Activated CD8-positive, alpha-beta memory T cell treated with anti-CD3 and anti-CD28 coated beads for 36 hours (primary cell): ENCODE results near the gene CGB3. TPM values are rescaled to one million over a fixed set of nuclear protein-coding genes. Genes with fewer than 3 reads are reported as not detected.
"Not testable (repeated sequence)": the region's sequence is repeated elsewhere in the genome, so short reads cannot be mapped to it uniquely, and the experiment has no call there.

Experiments used
- CTCF ChIA-PET: fragments of 350-600 bp; sonication (Branson Sonifier 250); formaldehyde crosslinking; loops from one replicate; lab custom pipeline; 2021; ENCODE audit warnings: antibody characterized with exemption; lab: Charles Lee
- POLR2A ChIA-PET: fragments of 350-600 bp; sonication (Branson Sonifier 250); formaldehyde crosslinking; loops from one replicate; lab custom pipeline; 2021; ENCODE audit warnings: antibody characterized with exemption; lab: Charles Lee
- total RNA-seq, 2 experiments: library from RNA; stranded (reverse); gene quantifications; one replicate each; pipeline ENCODE4 v1.2.3, GENCODE V29; 2021

Gene CGB3
- not detected for total RNA-seq

- CTCF ChIA-PET, POLR2A ChIA-PET: not testable (repeated sequence)
Measured at GRCh38 chr19:49024233-49024632, at the start of gene CGB3. TSS of gene CGB3 (minus strand) at chr19:49024333. CDS start at chr19:49023971, 362 bp downstream.

DNA sequence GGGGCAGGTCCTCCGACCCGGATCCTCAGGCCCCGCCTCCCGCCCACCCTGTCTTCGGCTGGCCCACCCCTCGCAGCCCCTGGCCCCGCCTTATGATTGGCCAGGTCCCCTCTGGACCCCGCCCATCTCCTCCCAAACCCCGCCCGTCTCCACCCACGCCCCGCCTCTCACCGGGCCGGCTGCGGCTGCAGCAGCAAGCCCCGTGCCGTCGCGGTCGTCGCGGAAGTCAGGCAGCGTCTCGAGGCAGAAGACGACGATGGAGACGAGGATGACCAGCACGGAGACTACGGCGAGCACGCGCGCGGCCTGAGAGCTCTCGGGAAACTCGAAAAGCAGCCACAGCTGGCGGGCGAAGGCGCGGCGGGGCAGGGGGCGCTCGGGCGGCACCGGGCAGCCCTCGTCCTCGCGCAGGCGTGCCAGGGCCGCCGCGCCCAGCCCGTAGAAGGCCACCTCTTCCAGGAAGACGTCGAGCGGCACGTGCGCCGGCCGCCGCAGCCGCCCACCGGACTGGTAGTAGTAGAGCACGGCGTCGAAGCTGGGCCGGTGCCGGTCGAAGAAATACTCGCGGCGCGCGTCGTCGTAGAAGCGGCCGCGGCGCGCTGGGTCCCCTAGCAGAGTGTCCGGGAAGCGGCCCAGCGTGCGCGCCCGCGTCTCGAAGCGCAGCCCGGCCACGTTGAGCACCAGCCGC is 47.9 kb upstream of the CGB3 start:
- ChIA-PET CTCF (no interaction called here), POLR2A (no interaction called here)

GRCh38 chr19:49070416-49070815 is 46.3 kb upstream of the CGB3 start:
- CTCF ChIA-PET = interaction anchor here (0.7 to 2.1 kb wide), 3 partner anchors 25 to 128 kb away, joined by 3 to 5 read pairs (median 4); partner anchors contain the start of gene RUVBL2
- POLR2A ChIA-PET = no interaction called here

DNA sequence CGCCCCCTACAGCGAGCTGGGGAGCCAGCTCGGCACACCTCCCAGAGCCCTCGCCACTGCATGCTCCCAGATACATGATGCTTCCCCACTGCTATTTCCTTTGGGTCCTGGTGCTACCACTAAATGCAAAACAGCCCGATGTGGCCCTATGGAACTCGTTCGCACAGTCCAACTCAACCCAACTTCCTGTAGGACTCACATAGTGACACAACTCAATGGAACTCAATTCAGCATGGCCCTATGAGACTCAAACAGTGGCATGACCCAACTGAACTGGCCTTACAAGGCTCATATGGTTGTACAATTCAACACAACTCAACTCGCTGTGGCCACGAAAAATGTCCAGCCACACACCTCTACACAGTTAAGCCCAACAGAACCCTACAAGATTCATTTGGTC is 44.9 kb upstream of the CGB3 start:
- POLR2A ChIA-PET = no interaction called here
- CTCF ChIA-PET = interaction anchor here (2.1 kb wide), 1 partner anchor 130 kb away, joined by 5 read pairs; no protein-coding TSS in a partner anchor

DNA sequence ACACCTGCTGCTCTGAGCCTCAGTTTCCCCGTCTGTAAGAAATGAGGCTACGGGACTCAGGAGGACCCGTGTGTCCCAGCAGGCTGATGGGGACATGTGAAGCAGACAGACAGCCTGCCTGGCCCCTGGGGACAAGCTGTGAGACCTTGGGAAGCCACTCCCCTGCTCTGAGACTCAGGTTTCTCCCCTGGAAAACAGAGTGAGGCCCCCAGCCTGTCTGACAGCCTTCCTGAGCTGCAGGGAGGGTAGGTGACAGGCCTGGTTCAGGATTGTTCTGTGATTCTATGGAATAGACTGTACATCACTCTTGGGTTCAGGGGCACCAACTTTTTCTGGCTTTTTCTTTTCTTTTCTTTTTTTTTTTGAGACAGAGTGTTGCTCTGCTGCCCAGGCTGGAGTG is 43.4 kb upstream of the CGB3 start:
- ChIA-PET POLR2A (no interaction called here), CTCF (no interaction called here)

- ChIA-PET CTCF (no interaction called here), POLR2A (no interaction called here)
Measured at GRCh38 chr19:49065905-49066512, 41.9 kb upstream of the CGB3 start.

DNA sequence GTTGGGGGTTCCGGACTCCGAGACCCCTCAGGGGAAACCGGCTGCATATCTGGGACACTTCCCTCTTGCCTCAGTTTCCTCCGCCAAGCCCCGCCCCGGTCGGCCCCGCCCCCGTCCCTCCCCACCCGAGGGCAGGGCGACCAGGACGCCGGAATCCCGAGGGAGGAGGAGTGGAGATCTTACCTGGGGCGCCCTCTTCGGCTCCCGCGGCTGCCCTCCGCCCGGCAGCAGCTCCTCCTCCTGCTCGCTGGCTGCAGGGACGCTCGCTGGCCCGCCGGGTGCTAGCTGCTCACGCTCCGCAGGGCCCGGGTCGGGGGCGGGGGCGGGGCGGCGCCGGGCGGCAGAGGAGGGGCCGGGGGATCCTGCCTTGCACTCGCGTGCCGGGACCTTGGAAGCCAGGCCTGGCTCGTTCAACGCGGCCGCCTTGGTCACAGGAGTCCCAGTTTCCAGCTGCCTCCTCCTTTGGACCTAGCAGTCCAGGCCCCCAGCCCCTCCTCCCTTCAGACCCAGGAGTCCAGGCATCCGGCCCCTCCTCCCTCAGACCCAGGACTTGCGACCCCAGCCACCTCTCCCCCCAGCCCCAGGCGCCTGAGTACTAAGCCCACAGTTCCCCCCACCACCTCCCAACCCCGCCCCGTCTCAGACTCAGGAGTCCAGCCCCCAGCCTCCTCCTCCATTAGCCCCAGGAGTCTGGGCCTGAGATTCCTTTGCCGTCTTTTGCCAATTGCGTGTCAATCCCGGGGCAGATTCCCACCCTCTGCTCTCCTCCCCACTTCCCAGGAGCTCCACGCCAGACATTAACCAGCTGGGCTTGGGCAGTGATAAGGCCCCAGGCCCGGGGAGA is 40.9 kb upstream of the CGB3 start, which contains the start of gene NTF4:
NTF4 (minus strand) TSS at position 51 of the 844 bp plus-strand sequence. CDS start 2,821 bp downstream, outside the sequence.
- CTCF ChIA-PET = no interaction called here
- POLR2A ChIA-PET = no interaction called here

GRCh38 chr19:49064029-49064629 is 40.0 kb upstream of the CGB3 start:
- CTCF ChIA-PET = no interaction called here

DNA sequence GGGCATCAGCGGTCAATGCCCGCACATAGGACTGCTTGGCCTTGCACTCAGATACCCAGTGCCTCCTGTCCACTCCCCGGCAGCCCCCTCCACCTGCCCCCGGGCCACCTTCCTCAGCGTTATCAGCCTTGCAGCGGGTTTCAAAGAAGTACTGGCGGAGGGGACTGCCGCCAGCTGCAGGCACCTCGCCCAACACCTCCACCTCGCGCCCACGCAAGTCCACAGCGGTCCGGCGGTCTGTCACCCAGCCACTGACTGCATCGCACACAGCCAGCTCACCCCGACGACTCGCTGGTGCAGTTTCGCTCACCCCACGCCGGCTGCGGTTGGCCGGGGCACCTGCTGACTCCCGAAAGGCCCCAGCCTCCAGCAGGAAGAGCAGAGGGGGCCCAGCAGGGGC is 37.3 kb upstream of the CGB3 start:
- POLR2A ChIA-PET = no interaction called here
- CTCF ChIA-PET = no interaction called here

More at GRCh38 chr19:49064029-49064629, 40.0 kb upstream of the CGB3 start:
- POLR2A ChIA-PET = no interaction called here

- CTCF ChIA-PET = interaction anchor here (1.1 kb wide), 1 partner anchor 88 kb away, joined by 3 read pairs; no protein-coding TSS in a partner anchor
- POLR2A ChIA-PET = no interaction called here
Measured at GRCh38 chr19:49061000-49061399, 36.9 kb upstream of the CGB3 start.

DNA sequence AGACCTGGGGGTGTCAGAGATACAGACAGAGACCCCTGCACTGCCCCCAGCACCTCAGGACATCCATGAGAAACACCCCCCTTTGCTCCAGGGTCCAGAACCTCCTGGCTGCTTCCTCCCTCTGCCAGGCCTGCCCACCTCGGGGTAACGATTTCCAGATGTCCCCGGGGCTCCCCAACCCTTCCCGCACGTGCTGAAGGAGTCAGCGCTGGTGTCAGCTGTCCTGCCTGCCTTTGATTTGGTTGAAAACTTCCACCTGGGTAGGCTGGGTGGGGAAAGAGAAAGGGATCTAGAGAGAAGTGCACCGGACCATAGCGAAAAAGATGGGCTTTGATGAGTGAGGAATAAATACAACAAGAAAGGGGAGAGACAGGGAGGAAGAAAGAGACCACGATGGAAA is 34.9 kb upstream of the CGB3 start:
- POLR2A ChIA-PET = no interaction called here
- CTCF ChIA-PET = interaction anchor here (0.6 kb wide), 1 partner anchor 169 kb away, joined by 5 read pairs; no protein-coding TSS in a partner anchor

GRCh38 chr19:49058562-49058961 is 34.4 kb upstream of the CGB3 start:
- POLR2A ChIA-PET = no interaction called here

DNA sequence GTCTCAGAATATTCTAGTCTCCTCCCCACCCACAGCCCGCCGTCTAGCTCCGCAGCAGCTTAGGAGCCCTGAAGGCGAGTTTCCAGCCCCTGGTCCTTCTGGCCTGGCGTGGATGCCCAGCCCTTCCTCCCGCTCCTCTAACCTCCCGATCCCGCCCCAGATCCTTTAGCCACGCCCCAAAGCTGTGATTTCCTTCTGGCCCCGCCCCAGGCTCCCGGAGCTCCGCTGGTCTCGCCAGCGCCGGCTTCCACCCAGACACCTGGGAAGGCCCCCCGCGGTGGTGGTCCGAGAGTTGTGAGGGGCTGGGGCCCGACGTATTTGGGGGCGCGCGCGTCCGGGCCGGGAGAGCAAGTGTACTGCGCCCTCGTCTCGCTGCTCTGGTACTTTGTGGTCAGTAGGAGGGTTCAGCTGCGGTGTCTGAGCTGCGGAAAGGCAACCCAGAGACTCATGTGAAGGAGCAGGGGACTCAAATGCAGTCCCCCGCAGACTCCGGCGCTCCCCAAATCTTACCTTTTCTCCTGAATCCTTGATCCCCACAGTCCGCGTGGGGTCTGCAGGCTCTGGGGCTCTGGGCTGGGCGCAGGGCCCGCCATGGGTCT is 33.6 kb upstream of the CGB3 start, which contains the start of gene CGB7:
CGB7 (minus strand) TSS at position 114 of the 599 bp plus-strand sequence. CDS start 2,374 bp downstream, outside the sequence.
- ChIA-PET POLR2A (no interaction called here), CTCF (interaction anchor here (1.2 kb wide), 1 partner anchor 64 kb away, joined by 3 read pairs; the partner anchor contains the start of gene RUVBL2)

More at GRCh38 chr19:49058562-49058961, 34.4 kb upstream of the CGB3 start:
- CTCF ChIA-PET = interaction anchor here (1.2 kb wide), 1 partner anchor 65 kb away, joined by 3 read pairs; the partner anchor contains the start of gene RUVBL2

- ChIA-PET CTCF (interaction anchor here (0.6 to 1.3 kb wide), 6 partner anchors 17 to 424 kb away, joined by 3 to 4 read pairs (median 3); partner anchors contain the start of gene RUVBL2), POLR2A (interaction anchor here (0.5 kb wide), 1 partner anchor 39 kb away, joined by 3 read pairs; no protein-coding TSS in a partner anchor)
Measured at GRCh38 chr19:49056902-49057596, 32.9 kb upstream of the CGB3 start.

- CTCF ChIA-PET = interaction anchor here (0.6 to 1.3 kb wide), 6 partner anchors 18 to 424 kb away, joined by 3 to 4 read pairs (median 3); partner anchors contain the start of gene RUVBL2
- POLR2A ChIA-PET = interaction anchor here (0.5 to 0.6 kb wide), 2 partner anchors 38 to 39 kb away, joined by 3 to 4 read pairs; no protein-coding TSS in a partner anchor
Measured at GRCh38 chr19:49056101-49056901, 32.2 kb upstream of the CGB3 start.

DNA sequence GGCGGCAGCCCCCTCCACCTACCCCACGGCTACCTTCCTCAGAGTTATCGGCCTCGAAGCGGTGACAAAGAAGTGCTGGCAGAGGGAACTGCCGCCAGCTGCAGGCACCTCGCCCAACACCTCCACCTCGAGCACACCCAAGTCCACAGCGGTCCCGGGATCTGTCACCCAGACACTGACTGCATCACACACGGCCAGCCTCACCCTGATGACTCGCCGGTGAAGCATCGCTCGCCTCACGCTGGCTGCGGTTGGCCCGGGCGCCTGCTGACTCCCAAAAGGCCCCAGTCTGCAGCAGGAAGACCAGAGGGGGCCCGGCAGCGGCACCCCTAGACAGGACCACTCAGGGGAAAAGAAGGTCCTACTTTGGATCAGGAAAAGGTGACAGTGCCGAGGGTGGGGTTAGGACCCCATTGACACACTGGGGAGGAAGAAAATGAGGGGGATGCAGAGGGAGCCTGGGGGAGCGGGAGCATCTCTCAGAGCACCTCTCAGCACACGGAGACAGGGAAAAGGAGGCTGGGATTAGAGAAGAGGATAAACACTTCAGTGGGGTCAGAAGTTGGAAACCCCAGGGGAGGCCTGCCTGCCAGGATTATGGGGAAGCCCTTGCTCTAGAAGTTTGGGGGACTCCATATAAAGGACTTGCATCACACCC is 26.4 kb upstream of the CGB3 start:
- POLR2A ChIA-PET, CTCF ChIA-PET: not testable (repeated sequence)
